ENCODE data around the gene CHDH. TPM values are rescaled to one million over a fixed set of nuclear protein-coding genes. Genes with fewer than 3 reads are reported as not detected.

The CHDH gene
- total and polyA plus RNA-seq, 2 experiments from 2014 or later = 2.3 to 6.6 TPM

DNA sequence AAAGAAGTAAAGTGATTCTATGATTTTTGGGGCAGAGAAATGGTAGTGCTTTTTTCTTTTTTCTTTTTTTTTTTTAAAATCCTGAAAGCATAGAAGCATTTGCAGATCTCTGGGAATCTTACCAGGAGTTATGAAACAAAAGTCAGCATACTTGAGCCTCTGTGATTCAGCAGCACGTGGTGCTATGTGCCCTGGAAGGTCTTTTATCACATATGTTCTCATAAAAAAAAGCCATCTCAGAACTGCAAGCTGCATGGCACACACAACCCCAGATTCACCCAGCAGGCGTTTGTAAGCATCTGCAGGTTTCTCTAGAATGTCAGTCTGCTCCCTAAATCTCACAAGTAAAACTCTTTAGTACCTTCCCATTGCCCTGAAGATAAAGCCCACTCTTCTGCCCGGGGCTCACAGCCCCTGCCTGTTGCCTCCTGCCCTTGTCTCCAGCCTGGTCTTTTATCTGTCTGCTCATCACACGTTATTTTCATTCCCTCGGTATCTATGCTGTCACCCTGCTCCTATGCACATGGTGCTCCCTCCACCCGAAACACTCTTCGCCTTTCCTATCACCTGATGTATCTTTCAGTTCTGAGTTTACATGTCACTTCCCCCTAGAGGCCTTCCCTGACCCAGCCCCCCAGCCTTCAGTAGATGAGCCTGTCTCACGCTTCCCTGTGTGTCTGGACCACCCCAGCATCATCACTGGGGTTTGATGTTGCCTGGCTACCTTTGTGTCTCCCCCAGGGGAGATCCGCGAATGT is 72.4 kb downstream of the CHDH start:
- ATAC-seq (no peak), DNase-seq (ENCODE audit: low spot score) (no peak)
- Histone ChIP-seq H3K4me3 (no peak overlapping the region), H4K20me1 (replicated peaks; ENCODE audit: insufficient read depth) (no peaks in the 10 kb centered on the region), H2AFZ (0 out of 2 replicates have a peak overlapping the region, but pooled peaks have one; percentile 28), H3K27ac (ENCODE audit: low read depth) (no peak overlapping the region), H3K4me2 (no peak overlapping the region), H3K4me1 (ENCODE audit: insufficient read depth) (no peaks in the 10 kb centered on the region), H3F3A (replicated peaks; ENCODE audit: low read depth) (no peaks in the 10 kb centered on the region), H3K9me2 (ENCODE audit: insufficient read depth) (peaks cover 4% of the 10 kb centered on the region), H3K27me3 (ENCODE audit: insufficient read depth) (no peaks in the 10 kb centered on the region), H3K79me2 (replicated peaks; ENCODE audit: insufficient read depth) (no peaks in the 10 kb centered on the region), H3K36me3 (ENCODE audit: insufficient read depth) (no peaks in the 10 kb centered on the region)
- Mint-ChIP-seq H3K27me3 (ENCODE audit: insufficient read depth, low read depth, poor library complexity) (peaks cover 5% of the 10 kb centered on the region), H3K27ac (no peak overlapping the region), H3K36me3 (ENCODE audit: low read depth) (no peaks in the 10 kb centered on the region), H3K4me1 (peaks cover 34% of the 10 kb centered on the region), H3K9me3 (no peaks in the 10 kb centered on the region), H3K4me3 (no peak overlapping the region)
- TF ChIP-seq EZH2 (IDR thresholded peaks at IDR 0.05; ENCODE audit: low read depth, unreplicated experiment) (no peak), ZNF331 (CRISPR knock-in tag; IDR thresholded peaks at IDR 0.05; ENCODE audit: low read depth) (no peak), ZNF114 (CRISPR knock-in tag; IDR thresholded peaks at IDR 0.05) (no peak)

DNA sequence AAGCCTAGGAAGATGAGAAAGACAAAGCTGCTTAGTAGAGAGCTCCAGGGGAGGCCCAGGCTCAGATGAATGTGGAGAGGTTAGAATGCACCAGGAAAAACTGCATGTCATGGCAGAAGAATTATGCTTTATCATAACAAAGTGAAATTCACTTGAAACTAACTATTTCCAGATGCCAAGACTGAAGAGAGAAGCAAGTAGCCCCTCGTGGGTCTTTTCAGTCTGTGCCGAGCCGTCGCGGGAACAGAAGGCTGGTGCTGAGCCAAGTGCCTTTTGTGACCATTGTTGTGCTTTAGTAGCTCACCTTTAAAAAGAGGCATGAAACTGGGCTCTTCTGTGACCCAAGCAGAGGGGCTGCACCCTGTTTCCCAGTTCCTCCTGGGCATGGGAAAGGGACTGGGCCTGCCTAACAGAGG is 73.2 kb downstream of the CHDH start:
- no peak overlapping the region for H3K27ac Mint-ChIP-seq
- no peaks in the 10 kb centered on the region for H3K36me3 Mint-ChIP-seq (ENCODE audit: low read depth)
- H3K4me1 ChIP-seq (ENCODE audit: insufficient read depth) = no peaks in the 10 kb centered on the region
- no peaks in the 10 kb centered on the region for H3K27me3 ChIP-seq (ENCODE audit: insufficient read depth)
- peak; percentile 12; the same call in 2 of the 3 replicates for ATAC-seq
- H3K4me2 ChIP-seq = no peak overlapping the region
- H3K4me3 ChIP-seq = no peak overlapping the region
- no peak overlapping the region for H3K4me3 Mint-ChIP-seq
- peaks cover 41% of the 10 kb centered on the region for H3K4me1 Mint-ChIP-seq
- H2AFZ ChIP-seq = peak overlapping the region; percentile 47
- DNase-seq (ENCODE audit: low spot score) = no peak
- no peaks in the 10 kb centered on the region for H4K20me1 ChIP-seq (replicated peaks; ENCODE audit: insufficient read depth)
- no peaks in the 10 kb centered on the region; the same call in 1 of the 2 replicates for H3K9me2 ChIP-seq (ENCODE audit: insufficient read depth)
- no peaks in the 10 kb centered on the region for H3K9me3 Mint-ChIP-seq
- H3K27ac ChIP-seq (ENCODE audit: low read depth) = no peak overlapping the region
- H3K36me3 ChIP-seq (ENCODE audit: insufficient read depth) = no peaks in the 10 kb centered on the region
- H3F3A ChIP-seq (replicated peaks; ENCODE audit: low read depth) = no peaks in the 10 kb centered on the region
- no peaks in the 10 kb centered on the region for H3K79me2 ChIP-seq (replicated peaks; ENCODE audit: insufficient read depth)
- H3K27me3 Mint-ChIP-seq (ENCODE audit: insufficient read depth, low read depth, poor library complexity) = peaks cover 5% of the 10 kb centered on the region
- TF ChIP-seq NANOG (IDR thresholded peaks at IDR 0.05; ENCODE audit: borderline replicate concordance) = no peak
- TF ChIP-seq POLR2AphosphoS5 (IDR thresholded peaks at IDR 0.05; ENCODE audit: low read depth) = no peak
- no peak for TF ChIP-seq EZH2 (IDR thresholded peaks at IDR 0.05; ENCODE audit: low read depth, unreplicated experiment)
- no peak for TF ChIP-seq ZNF462 (CRISPR knock-in tag; IDR thresholded peaks at IDR 0.05)
- TF ChIP-seq JUNB (IDR thresholded peaks at IDR 0.05; ENCODE audit: unreplicated experiment) = no peak
- TF ChIP-seq REST (IDR thresholded peaks at IDR 0.05; ENCODE audit: unreplicated experiment) = no peak
- no peak for TF ChIP-seq ZNF114 (CRISPR knock-in tag; IDR thresholded peaks at IDR 0.05)
- TF ChIP-seq STAT1 (IDR thresholded peaks at IDR 0.05; ENCODE audit: unreplicated experiment) = no peak
